ENCODE results near the gene CHST8.
"Not testable (repeated sequence)": the region's sequence is repeated elsewhere in the genome, so short reads cannot be mapped to it uniquely, and the experiment has no call there.

CHST8 gene

GRCh38 chr19:33695547-33695946, 73.8 kb downstream of the CHST8 start:
- DNase-seq, result not testable (repeated sequence)

- DNase-seq, result no peak
Observed at GRCh38 chr19:33697766-33698165, 76.0 kb downstream of the CHST8 start.

GRCh38 chr19:33698576-33699435, 77.1 kb downstream of the CHST8 start:
- no peak for DNase-seq

- DNase-seq, result no peak
Observed at GRCh38 chr19:33699754-33700407, 78.1 kb downstream of the CHST8 start.

- no peak for DNase-seq
Observed at GRCh38 chr19:33700408-33701013, 78.8 kb downstream of the CHST8 start.

- no peak for DNase-seq
Observed at GRCh38 chr19:33701565-33701964, 79.8 kb downstream of the CHST8 start.

GRCh38 chr19:33702606-33703437, 81.1 kb downstream of the CHST8 start:
- DNase-seq, result no peak

- no peak for DNase-seq
Observed at GRCh38 chr19:33703438-33703750, 81.6 kb downstream of the CHST8 start.

- DNase-seq, result no peak
Observed at GRCh38 chr19:33703821-33704220, 82.1 kb downstream of the CHST8 start.

- no peak for DNase-seq
Observed at GRCh38 chr19:33704271-33704670, 82.5 kb downstream of the CHST8 start.

GRCh38 chr19:33705090-33705847, 83.5 kb downstream of the CHST8 start:
- DNase-seq, result no peak

- DNase-seq, result no peak
Observed at GRCh38 chr19:33705860-33706259, 84.1 kb downstream of the CHST8 start.

- DNase-seq, result no peak
Observed at GRCh38 chr19:33706631-33707030, 84.9 kb downstream of the CHST8 start.

- DNase-seq, result no peak
Observed at GRCh38 chr19:33712268-33712667, 90.5 kb downstream of the CHST8 start.

GRCh38 chr19:33713194-33713593, 91.4 kb downstream of the CHST8 start:
- no peak for DNase-seq

GRCh38 chr19:33714149-33714548, 92.4 kb downstream of the CHST8 start:
- no peak for DNase-seq

GRCh38 chr19:33715462-33715861, 93.7 kb downstream of the CHST8 start:
- no peak for DNase-seq

- no peak for DNase-seq
Observed at GRCh38 chr19:33717878-33718277, 96.1 kb downstream of the CHST8 start.

GRCh38 chr19:33718651-33719254, 97.0 kb downstream of the CHST8 start:
- no peak for DNase-seq

GRCh38 chr19:33719366-33720154, 97.8 kb downstream of the CHST8 start:
- DNase-seq, result no peak

- DNase-seq, result no peak
Observed at GRCh38 chr19:33720155-33720493, 98.4 kb downstream of the CHST8 start.

Data from CD4-positive, alpha-beta T cell treated with Interferon gamma for 1 hour (primary cell).